HG03108 (cell line): Measurements from ENCODE around the gene PXN.
A peak's percentile ranks its signal among the peaks of the same experiment; 100 is the strongest.
"Not testable (repeated sequence)": the region's sequence is repeated elsewhere in the genome, so short reads cannot be mapped to it uniquely, and the experiment has no call there.

ENCODE experiments used
- ATAC-seq: cut with Tn5 transposase; IDR thresholded peaks from one replicate; pipeline ENCODE4 v1.9.1; 2021; ENCODE audit warnings: moderate library complexity; ENCODE audit not compliant: unreplicated experiment

Gene PXN

DNA sequence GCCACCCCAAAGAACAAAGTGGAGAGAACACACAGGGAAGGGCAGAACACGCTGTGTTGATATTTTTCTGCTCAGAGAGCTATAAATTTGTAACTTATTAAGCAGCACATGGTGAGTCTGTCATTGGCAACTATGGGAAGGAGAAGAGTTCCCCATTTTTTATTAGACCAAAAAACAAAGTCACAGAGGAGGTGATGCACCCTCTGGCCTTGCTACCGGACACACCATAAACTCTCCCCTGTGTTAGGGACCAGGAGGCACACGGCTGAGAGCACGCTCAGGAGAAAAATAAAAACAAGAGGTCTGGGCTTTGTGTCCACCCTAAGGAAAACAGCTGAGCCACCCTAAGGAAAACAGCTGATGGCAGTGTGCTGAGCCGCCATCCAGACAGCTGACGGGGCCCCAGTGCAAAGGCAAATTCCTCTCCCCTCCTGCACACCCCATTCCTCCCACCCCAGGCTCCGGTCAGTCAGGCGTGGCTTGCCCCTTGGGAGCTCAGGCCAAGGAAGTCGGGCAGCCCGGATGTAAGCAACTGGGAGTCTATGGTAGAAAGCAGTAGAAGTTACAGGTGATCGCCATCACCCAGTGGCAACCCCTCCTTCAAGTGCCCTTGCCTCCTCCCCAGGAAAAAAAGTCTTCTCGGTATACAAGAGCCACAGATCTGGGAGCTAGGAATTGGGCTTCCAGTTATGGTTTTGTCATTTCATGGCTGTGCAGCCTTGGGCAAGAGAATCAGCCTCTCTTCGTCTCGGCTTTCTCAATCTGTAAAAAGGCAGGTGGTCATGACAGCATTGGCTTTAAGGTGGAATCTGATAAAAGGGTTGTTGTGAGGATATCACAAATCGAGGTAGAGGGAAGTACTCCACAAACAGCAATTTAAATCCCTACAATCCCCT, 2.4 kb downstream of the PXN start:
- ATAC-seq: no peak

DNA sequence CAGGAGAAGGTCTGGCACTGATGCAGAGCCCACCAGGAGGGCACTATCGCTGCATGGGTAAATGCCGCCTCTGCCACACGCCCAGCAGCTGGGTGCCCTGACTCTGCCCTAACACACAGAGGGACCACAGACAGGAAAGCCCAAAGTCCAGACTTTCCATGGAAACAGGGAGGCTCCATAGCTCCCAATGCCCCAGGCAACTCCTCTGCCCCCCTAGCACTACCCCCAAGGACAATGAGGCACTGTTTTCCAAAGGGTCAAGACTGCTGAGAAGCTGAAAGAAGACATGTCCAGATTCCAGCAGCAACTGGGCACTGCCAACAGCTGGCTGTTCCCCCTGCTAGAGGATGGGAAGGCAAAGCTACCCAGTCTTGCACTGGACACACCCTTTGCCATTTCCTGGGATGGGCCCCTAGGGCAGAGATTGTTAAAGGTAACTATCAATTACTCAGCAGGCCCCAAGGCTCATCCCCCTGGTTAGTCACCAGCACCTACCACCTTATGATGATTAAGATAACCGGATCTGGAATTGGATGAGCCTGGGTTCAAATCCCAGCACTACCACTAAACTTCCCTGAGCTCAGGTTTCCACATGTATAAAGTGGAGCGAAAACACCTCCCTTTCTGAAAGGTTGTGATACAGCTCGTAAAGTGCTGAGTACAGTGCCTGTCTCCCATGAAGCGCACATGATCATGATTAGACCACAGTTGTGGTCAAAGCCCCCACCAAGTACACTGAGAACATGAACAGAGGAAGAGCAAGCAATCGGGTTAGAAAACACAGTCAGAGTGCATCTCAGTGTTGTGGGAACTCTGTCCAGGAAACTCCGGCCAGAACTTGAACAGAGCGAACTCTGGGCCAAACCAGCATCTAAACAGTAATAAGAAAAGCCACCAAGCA, 3.3 kb downstream of the PXN start:
- no peak for ATAC-seq

DNA sequence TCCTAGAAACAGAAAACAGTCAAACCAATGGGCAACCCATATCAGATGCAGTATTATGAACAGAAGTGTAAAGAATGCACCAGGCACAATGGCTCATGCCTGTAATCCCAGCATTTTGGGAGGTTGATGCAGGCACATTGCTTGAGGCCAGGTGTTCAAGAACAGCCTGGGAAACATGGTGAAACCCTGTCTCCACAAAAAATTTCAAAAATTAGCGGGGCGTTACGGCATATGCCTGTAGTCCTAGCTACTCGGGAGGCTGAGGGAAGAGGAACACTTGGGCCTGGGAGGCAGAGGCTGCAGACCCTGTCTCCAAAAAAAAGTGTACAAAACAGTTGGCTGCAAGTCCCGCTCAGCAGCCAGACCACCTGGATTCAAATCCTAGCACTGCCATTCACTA, 4.9 kb downstream of the PXN start:
- ATAC-seq: no peak

DNA sequence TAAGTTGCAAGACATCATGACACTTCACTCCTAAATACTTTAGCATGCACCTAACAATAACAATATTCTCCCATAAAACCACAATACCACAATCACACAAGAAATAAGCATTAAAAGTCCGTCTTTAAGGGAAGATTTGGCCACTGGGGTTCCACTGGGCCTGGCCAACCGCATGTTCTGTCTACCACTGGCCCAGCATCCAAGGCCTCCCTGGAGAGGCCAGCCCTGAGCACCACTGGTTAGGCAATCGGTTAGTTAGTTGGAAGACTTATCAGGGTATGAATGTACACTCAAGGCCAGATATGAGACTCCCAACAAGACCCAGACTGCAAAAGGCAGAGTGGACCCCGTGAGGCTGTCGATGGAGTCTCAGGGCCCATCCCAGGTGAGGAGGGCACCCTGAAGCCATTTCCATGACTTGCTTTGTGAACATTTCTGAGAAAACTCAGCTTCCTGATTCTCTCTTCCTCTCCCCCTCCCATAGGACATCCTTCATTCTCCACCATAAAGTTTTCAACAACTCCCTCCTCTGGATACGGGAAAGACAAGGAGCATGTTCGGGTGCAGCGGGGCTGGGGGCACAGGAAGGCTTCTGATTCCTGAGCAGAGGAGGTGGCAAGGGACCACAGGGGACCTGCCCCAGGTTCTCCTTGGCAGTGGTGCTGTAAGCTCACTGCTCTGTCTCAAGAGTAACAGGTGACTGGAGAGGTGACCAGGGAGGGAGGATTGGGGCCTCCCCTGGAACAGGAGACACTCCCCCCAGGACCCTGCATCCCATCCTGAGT, 5.9 kb downstream of the PXN start:
- ATAC-seq: no peak

DNA sequence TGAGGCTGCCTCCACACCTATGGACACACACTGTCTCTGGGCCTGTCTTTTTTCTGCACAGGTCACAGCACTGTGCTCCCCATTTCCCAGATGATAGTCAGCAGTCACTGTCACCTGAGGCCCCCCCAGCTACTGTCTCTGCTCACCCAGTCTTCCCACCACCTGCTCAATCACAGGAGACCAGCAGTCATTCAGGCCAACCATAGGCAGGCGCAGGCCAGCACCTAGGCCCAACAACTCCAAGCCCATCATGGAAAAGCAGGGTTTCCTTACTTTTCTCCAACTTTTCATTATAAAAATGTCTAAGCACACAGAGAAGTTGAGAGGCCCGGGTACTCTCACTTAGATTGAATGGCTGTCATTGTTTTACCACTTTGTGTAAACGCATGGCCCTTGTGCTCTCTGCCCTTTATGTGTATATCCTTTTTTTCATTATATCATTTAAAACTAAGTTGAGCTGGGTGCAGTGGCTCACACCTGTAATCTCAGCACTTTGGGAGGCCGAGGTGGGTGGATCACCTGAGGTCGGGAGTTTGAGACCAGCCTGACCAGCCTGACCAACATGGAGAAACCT, 7.1 kb downstream of the PXN start:
- no peak for ATAC-seq

DNA sequence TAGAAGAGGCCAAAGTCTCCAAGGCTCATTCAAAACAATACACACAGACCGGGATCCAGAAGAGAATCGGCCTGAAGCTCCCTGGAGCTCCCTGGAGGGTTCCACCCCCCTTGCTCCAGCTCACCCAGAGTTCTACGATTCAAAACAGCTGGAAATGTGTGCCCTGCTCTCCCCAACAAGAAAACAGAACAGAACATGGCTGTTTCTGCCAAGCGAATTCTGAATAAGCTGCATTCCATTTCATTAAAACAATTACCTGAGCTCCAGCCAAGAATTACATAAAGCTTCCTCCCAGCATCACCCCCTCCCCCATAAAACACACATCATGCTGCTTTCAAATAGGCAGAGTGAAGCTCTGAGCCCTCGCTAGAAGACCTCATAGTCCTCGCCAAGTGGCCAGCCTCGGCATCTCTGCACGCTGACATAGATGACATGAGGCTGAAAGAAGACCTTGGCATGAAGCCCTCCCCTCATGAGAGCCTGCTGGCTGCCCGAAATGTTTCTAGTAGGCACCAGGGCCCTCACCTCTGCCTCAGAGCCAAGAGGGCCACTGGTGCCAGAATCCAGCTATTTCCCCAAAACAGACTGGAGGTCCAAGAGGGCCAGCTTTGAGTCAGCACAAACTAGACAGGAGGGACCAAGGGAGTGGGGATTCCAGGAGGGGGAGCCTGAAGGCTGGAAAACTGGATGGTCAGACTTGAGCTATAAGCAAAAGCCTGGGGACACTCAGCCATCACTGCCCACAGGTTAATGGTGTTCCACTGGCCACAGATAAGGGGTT, 8.3 kb downstream of the PXN start:
- ATAC-seq: no peak

DNA sequence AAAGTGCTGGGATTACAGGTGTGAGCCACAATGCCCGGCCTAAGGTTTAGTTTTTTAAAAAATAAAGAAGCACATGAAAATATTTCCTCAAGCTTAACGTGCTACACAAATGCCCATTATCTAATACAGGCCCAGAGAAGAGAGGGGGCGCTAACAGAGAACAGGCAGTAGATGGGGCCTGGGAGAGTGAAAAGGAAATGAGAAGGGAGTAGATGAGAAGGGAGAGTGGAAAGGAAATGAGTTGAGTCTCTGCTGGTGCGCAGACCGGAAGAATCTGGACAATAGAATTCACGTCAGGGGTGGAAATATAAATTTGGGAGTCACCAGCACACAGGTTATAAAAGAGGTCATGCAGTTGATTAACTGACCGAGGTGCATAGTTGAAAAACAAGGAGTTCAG, 10.7 kb downstream of the PXN start:
- ATAC-seq: no peak

DNA sequence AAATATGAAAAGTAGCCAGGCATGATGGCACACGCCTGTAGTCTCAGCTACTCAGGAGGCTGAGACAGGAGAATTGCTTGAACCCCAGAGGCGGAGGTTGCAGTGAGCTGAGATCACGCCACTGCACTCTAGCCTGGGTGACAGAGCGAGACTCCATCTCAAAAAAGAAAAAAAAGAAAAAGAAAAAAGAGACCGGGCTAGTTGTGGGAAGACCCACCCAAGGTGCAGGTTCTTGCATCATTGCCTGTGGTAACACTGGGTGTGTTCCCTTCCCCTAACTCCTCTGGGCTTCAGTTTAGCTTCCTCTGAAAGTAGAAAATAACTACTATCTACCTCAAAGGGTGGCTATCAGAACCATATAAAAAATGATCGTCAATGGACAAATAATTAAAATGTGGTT, 12.2 kb downstream of the PXN start:
- ATAC-seq: peak; percentile 37

DNA sequence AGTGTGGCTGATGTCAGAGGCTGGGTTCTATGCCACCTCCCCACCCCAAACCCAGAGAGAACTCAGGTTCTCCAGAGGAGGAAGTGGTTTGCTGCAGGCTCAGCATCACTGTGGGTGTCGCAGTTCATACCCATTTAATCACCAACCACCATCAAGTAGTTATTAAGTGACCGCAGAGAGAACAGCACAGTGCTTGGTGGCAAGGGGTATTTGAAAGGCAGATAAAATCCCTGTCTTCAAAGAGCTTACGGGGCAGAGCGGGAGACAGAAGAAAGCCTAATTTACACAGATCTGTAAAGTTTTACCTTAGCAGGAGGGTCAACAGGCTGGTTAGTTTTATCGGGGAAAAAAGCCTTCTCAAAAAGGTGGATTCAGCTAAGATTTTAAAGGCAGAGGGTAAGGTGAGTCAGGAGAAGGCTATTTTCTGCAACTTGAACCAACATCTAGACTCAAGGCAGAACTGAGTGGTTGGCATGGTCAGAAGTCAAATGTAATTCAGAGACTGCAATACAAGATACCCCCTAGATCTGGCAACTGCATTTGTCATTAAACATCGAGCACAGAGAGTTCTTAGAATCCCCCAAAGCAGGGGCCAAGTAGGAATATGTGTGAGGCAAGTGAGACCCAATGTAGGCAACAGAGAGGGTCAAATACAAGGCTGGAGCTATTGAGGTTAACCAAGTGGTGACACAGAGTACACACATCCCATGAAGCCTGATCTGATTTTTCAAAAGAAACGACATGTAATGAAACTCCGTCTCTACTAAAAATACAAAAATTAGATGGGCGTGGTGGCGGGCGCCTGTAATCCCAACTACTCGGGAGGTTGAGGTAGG, 13.2 kb downstream of the PXN start:
- ATAC-seq: no peak

DNA sequence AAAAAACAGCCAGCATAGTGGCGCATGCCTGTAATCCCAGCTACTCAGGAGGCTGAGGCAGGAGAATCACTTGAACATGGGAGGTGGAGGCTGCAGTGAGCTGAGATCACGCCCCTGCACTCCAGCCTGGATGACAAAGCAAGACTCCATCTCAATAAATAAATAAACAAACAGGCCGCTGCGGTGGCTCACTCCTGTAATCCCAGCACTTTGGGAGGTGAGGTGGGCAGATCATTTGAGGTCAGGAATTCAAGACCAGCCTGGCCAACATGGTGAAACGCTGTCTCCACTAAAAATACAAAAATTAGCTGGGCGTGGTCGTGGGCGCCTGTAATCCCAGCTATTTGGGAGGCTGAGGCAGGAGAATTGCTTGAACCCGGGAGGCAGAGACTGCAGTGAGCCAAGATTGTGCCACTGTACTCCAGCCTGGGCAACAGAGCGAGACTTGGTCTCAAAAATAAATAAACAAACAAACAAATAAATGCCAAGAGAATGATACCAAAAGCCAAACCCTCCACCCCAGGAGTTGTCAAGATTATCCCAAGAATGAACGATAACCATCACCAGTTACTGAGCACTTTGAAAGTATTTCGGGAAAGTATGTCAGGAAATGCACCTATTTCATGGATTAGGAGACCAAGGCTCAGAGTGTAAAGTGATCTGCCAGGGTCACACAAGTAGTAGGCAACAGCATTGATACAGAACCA, 14.0 kb downstream of the PXN start:
- ATAC-seq: not testable (repeated sequence)

DNA sequence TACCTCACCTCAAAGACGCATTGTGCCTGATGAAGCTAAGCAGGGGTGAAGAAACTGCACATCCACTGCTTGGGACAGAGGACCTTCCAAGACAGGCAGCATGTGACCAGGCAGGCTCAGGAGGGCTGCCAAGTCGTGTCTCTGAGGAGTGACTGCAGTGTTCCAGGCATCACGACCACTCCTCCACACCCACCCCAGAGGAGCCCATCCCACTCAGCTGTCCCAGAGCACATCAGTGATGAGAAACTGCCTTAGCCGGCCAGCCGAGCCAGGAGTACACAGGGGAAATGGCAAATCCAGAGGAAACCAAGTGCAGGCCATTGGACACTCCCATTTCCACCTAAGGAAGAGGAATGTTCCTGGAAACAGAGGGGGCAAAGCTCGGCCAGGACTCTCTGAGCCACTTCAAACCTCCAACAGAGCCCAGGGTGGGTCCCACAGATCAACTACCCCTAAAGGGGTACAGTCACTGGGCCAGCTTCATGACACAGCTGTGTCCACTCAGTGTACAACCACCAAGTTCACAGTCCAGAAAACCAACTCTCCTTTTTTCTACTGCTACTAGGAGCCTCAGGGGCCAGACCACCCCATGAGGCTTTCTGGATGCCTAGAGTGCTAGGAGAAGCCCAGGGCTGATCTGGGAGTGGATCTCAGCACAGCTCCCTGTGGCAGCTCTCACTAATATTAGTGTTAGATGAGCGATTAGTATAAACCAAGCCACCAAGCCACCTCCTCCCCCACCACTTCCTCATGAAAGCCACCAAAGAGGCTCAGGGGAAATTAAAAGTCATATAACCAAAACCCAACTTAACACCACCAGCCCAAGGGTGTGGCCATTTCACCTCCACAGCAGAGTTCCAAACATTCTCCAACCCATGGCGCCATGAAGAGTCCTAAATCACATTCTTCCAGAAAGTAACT, 15.4 kb downstream of the PXN start:
- no peak for ATAC-seq

DNA sequence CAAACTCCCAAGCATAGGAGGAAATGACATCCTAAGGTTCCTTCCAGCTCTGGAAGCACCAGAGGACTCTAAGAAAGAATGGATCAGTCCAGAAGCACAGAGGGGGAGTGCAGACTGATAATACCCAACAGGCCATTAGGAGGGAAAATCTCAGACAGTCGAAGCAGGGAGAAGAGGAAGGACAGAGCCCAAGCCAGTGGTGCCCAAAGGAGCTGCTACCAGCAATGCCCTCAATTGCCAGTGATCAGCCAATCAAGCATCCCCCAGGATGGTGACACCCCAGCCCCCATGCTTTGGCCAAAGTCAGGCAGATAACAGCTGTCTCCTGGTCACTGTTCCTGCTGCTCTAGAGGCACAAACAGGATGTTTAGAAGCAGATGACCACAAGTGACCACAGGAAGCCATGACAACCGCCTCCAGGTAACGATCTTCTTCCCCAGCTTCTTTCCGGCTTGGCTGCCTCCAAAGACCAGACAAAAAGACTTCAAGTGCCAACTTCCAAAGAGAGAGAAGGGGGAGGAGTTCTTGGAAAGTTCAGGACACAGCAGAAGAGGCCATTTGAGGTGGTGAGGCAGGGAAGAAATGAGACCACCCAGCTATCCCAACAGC, 16.2 kb downstream of the PXN start:
- no peak for ATAC-seq

DNA sequence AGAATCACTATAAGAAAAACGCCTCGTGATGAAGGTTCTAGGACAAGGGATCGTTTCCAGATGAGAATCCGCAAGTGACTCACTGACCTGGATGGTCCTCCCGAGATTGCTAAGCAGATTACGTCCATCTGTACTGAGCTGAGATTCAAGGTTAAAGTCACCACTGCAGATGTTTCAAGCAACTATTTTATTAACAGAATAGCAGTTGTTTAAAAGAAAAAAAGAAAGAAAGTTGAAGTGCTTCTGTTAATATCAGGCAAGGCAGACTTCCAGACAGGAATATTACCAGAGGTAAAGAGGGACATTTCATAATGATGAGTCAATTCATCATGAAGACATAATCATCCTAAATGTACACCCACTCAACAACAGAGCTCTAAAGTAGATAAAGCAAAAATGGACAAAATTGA, 17.9 kb downstream of the PXN start:
- ATAC-seq: no peak

DNA sequence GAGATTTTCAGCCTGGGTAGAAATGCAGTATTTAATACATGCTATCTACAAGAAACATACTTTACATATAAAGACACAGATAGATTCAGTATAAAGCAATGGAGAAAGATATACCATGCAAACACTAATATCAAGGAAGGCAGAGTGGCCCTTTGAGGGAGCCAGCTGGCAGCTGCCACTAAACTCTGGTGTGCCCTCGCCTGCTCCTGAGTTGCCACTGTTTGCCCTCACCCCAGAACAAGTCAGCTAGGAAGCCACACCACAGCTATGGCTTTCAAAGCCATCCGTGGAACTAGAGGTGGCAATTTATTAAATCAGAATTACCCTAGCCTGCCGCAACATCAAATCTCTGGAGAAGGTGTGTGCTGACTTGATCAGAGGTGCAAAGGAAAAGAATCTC, 18.3 kb downstream of the PXN start:
- ATAC-seq: no peak

DNA sequence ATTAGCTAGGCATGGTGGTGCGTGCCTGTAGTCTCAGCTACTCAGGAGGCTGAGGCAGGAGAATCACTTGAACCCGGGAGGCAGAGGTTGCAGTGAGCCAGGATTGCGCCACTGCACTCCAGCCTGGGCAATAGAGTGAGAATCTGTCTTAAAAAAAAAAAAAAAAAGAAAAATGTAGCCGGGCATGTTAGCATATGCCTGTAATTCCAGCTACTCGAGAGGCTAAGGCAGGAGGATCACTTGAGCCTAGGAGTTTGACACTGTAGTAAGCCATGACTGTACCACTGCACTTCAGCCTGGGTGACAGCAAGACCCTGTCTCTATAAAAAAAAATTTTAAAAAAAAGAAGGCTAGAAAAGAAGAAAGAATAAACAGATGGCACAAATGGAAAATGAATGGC, 18.8 kb downstream of the PXN start:
- not testable (repeated sequence) for ATAC-seq

DNA sequence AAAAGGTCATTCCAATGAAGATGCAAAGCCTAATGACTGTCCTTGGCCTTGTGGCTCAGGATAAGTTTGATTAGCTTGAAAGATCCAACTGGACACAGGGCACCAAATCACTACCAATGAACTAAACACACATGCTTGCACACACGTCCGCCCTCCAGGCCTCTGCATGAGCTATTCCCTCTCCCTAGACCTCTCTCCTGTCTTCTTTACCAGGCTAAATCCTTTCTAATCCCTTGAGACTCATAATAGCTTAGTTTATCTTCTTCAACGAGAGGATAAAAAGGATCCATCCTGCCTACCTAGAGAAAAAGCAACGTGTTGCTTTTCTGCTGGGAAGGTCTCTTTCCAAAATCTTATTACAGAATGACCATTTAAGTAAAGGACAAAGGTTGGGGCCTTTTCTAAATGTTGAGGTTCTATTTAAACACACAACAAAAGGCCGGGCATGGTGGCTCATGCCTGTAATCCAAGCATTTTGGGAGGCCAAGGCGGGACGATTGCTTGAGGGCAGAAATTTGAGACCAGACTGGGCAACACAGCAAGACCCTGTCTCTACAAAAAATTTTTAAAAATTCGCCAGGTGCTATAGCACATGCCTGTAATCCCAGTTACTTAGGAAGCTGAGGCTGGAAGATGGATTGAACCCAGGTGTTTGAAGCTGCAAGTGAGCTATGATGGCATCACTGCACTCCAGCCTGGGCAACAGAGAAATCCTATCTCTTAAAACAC, 22.4 kb downstream of the PXN start:
- no peak for ATAC-seq
